A204.1 (cell line): ENCODE data around the gene ZNF783.
"Not testable (repeated sequence)": the region's sequence is repeated elsewhere in the genome, so short reads cannot be mapped to it uniquely, and the experiment has no call there.

ENCODE experiments used
- FAIRE-seq: peaks from 2 replicates; lab custom pipeline; 2012; peaks lifted over from hg19 to GRCh38; lab: Jason Lieb, UNC

Gene ZNF783

GRCh38 chr7:149332602-149333320, 70.8 kb downstream of the ZNF783 start:
- not testable (repeated sequence) for FAIRE-seq

- no peak for FAIRE-seq
These were observed 71.3 kb downstream of the ZNF783 start for GRCh38 chr7:149333321-149333717.

- FAIRE-seq, result no peak
These were observed 72.2 kb downstream of the ZNF783 start for GRCh38 chr7:149334219-149334618.
